ENCODE data around the gene RANGAP1. TPM values are rescaled to one million over a fixed set of nuclear protein-coding genes. Genes with fewer than 3 reads are reported as not detected.

RANGAP1 gene
- total and polyA plus RNA-seq, 2 of the 4 experiments (the other 2 are of a cell fraction) = 71.2 to 148 TPM

GRCh38 chr22:41234815-41235695 lies 50.9 kb downstream of the RANGAP1 start:
- BruUV-seq (replicated peaks) = no TSS peak
- H2BK20ac ChIP-seq (ENCODE audit: low read depth, low read length) = no peak overlapping the region
- H3K56ac ChIP-seq (ENCODE audit: extremely low read depth, insufficient read depth, low read length) = no peak overlapping the region
- no peak overlapping the region for H3K4me3 ChIP-seq (ENCODE audit: insufficient read depth, low read depth, low read length)
- no peak overlapping the region for H2BK5ac ChIP-seq (ENCODE audit: low read depth, low read length, poor library complexity, severe bottlenecking)
- H3K18ac ChIP-seq (ENCODE audit: low read depth, low read length) = no peak overlapping the region
- H3K27ac ChIP-seq (ENCODE audit: insufficient read depth, low read length) = no peak overlapping the region
- H3K4me2 ChIP-seq (ENCODE audit: low read depth, low read length) = no peak overlapping the region
- H3K79me1 ChIP-seq (ENCODE audit: low read depth in 1 of 2, low read length in 2 of 2) = peaks cover 0 to 5% of the 10 kb centered on the region in 2 experiments; a peak in 1 of 4 replicates
- H2AK9ac ChIP-seq (replicated peaks; ENCODE audit: low read depth, low read length, poor library complexity) = no peak overlapping the region
- in situ Hi-C loops (cut with MboI; ENCODE audit: low sequenced_read_pairs) (no loop called here), intact Hi-C loops (cut with micrococcal nuclease) (loop anchor here (2.0 kb wide), 1 partner anchor 66 kb away; the partner anchor contains the start of gene ZC3H7B), dilution Hi-C loops (cut with HindIII; ENCODE audit: low sequenced_read_pairs, unreplicated experiment) (no loop called here)
- 0 out of 2 replicates have a peak, but pooled peaks cover 4% of the 10 kb centered on the region for H3K4me1 ChIP-seq (ENCODE audit: control insufficient read depth, insufficient read depth, low read length)
- ChIA-PET POLR2A (ENCODE audit: unreplicated experiment) (no interaction called here), CTCF (no interaction called here)
- H3K9me1 ChIP-seq (ENCODE audit: insufficient read depth, low read length) = peaks cover 8% of the 10 kb centered on the region; the same call in 1 of the 2 replicates
- no peak overlapping the region for H4K91ac ChIP-seq (ENCODE audit: insufficient read depth, low read depth, low read length)
- H4K20me1 ChIP-seq (ENCODE audit: insufficient read depth, low read length) = peaks cover 3% of the 10 kb centered on the region; the same call in 1 of the 2 replicates
- H3K36me3 ChIP-seq (ENCODE audit: control insufficient read depth, insufficient read depth, low read length) = peaks cover 6% of the 10 kb centered on the region
- no peak overlapping the region for H3K14ac ChIP-seq (replicated peaks; ENCODE audit: low read depth, low read length)
- TF ChIP-seq NFE2L2 (IDR thresholded peaks at IDR 0.05; ENCODE audit: low read depth, low read length) (no peak), POLR2A (IDR thresholded peaks at IDR 0.05; ENCODE audit: low read depth, low read length) (no peak), RAD21 (IDR thresholded peaks at IDR 0.05; ENCODE audit: low read length) (no peak), BHLHE40 (IDR thresholded peaks at IDR 0.05; ENCODE audit: low read depth, low read length) (no peak), MAZ (IDR thresholded peaks at IDR 0.05; ENCODE audit: borderline replicate concordance, low read depth, low read length) (no peak), MAFK (IDR thresholded peaks at IDR 0.05; ENCODE audit: low read depth, low read length) (no peak), CHD1 (IDR thresholded peaks at IDR 0.05; ENCODE audit: low read depth, low read length) (no peak), RFX5 (IDR thresholded peaks at IDR 0.05; ENCODE audit: low read depth, low read length) (no peak)
- TF ChIP-seq, protein P1, sequence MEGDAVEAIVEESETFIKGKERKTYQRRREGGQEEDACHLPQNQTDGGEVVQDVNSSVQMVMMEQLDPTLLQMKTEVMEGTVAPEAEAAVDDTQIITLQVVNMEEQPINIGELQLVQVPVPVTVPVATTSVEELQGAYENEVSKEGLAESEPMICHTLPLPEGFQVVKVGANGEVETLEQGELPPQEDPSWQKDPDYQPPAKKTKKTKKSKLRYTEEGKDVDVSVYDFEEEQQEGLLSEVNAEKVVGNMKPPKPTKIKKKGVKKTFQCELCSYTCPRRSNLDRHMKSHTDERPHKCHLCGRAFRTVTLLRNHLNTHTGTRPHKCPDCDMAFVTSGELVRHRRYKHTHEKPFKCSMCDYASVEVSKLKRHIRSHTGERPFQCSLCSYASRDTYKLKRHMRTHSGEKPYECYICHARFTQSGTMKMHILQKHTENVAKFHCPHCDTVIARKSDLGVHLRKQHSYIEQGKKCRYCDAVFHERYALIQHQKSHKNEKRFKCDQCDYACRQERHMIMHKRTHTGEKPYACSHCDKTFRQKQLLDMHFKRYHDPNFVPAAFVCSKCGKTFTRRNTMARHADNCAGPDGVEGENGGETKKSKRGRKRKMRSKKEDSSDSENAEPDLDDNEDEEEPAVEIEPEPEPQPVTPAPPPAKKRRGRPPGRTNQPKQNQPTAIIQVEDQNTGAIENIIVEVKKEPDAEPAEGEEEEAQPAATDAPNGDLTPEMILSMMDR (conservative IDR thresholded peaks at IDR 0.05; ENCODE audit: low read depth, low read length) = no peak
- no peak overlapping the region for H2BK15ac ChIP-seq (ENCODE audit: low read depth, low read length)
- H3K9me3 ChIP-seq (ENCODE audit: control insufficient read depth, insufficient read depth, low read length) = no peaks in the 10 kb centered on the region
- no peak overlapping the region for H2AFZ ChIP-seq (replicated peaks; ENCODE audit: low read length, poor library complexity)
- no peak overlapping the region for H4K8ac ChIP-seq (ENCODE audit: low read depth in 2 of 2, low read length in 2 of 2)
- H3K9ac ChIP-seq (ENCODE audit: low read depth, low read length) = no peak overlapping the region
- DNase-seq (no peak), ATAC-seq (ENCODE audit: low read depth) (no peak)
- WGBS, 2 experiments (ENCODE audit: extremely low coverage in 2 of 2, insufficient read length in 1 of 2) = 72% methylated on average over 12 of the region's 19 CpGs; no CpG with 5 or more reads in 1 of the 2 experiments
- no peak overlapping the region for H4K5ac ChIP-seq (ENCODE audit: low read depth, low read length)
- H3K4ac ChIP-seq (ENCODE audit: low read depth, low read length) = no peak overlapping the region
- no peaks in the 10 kb centered on the region for H3K27me3 ChIP-seq (ENCODE audit: control insufficient read depth, insufficient read depth, low read length)
- no peak overlapping the region for H2AK5ac ChIP-seq (ENCODE audit: low read depth, low read length)
- no peak overlapping the region for H2BK120ac ChIP-seq (ENCODE audit: low read depth, low read length)
- H3K23ac ChIP-seq (ENCODE audit: low read depth, low read length) = no peak overlapping the region
